H1 (cell line): ENCODE results near the gene R3HCC1L.
"Not testable (repeated sequence)": the region's sequence is repeated elsewhere in the genome, so short reads cannot be mapped to it uniquely, and the experiment has no call there.

ENCODE experiments used
- CEBPB ChIP-seq: IDR thresholded peaks from 2 replicates; pipeline ENCODE4 v1.6.1; 2012; ENCODE audit warnings: low read depth, low read length
- CTCF ChIP-seq, 3 experiments: IDR thresholded peaks; 1 replicate in 2 of 3; 2 replicates in 1 of 3; pipeline versions ENCODE4 v1.5.1 to v1.6.1; 2011; ENCODE audit warnings: low read length in 3 of 3, mild to moderate bottlenecking in 3 of 3, inconsistent platforms in 2 of 3, low read depth in 1 of 3, moderate library complexity in 1 of 3; ENCODE audit not compliant: insufficient read depth in 1 of 3; ENCODE audit errors: control extremely low read depth in 1 of 3
- EZH2 ChIP-seq: fragments of 200-600 bp; sonication (generic); IDR thresholded peaks from 2 replicates; pipeline ENCODE4 v1.7.1; 2012; ENCODE audit warnings: low read depth, mild to moderate bottlenecking, moderate library complexity, low read length, inconsistent platforms; ENCODE audit not compliant: severe bottlenecking
- KDM5A ChIP-seq: fragments of 200-600 bp; IDR thresholded peaks from 2 replicates; pipeline ENCODE4 v1.7.1; 2012; ENCODE audit warnings: mild to moderate bottlenecking, low read length, inconsistent platforms, mixed read lengths
- MAFK ChIP-seq: IDR thresholded peaks from 2 replicates; pipeline ENCODE4 v1.6.1; 2012; ENCODE audit warnings: low read depth, mild to moderate bottlenecking, improper control_type of control experiment, low read length
- RFX5 ChIP-seq: IDR thresholded peaks from 2 replicates; pipeline ENCODE4 v1.6.1; 2011; ENCODE audit warnings: low read depth, low read length, improper control_type of control experiment, borderline replicate concordance
- SIN3A ChIP-seq, 2 experiments: IDR thresholded peaks in 1 of 2; conservative IDR thresholded peaks in 1 of 2; 2 replicates each; pipeline ENCODE4 v1.6.1; 2011 to 2012; ENCODE audit warnings: low read length in 2 of 2, improper control_type of control experiment in 1 of 2, low read depth in 1 of 2, mild to moderate bottlenecking in 1 of 2
- TAF1 ChIP-seq: IDR thresholded peaks from 2 replicates; pipeline ENCODE4 v1.6.1; 2011; ENCODE audit warnings: mild to moderate bottlenecking, low read depth, low read length
- TAF7 ChIP-seq: optimal IDR thresholded peaks from 2 replicates; pipeline ENCODE3; 2011; ENCODE audit warnings: low read depth, mild to moderate bottlenecking, inconsistent platforms, low read length, moderate library complexity, borderline replicate concordance
- ZNF274 ChIP-seq: IDR thresholded peaks from 2 replicates; pipeline ENCODE4 v1.7.0; 2012; ENCODE audit warnings: low read length, borderline replicate concordance; ENCODE audit errors: extremely low read depth

GRCh38 chr10:98190773-98191172, 56.3 kb downstream of the R3HCC1L start:
- not testable (repeated sequence) for TF ChIP-seq MAFK; EZH2; CEBPB; ZNF274; CTCF (IDR thresholded peaks at IDR 0.05; ENCODE audit: control extremely low read depth in 1 of 3, insufficient read depth in 1 of 3, low read depth in 1 of 3, low read length in 3 of 3); SIN3A (conservative IDR thresholded peaks at IDR 0.05 in 1 of 2, IDR thresholded peaks at IDR 0.05 in 1 of 2; ENCODE audit: low read depth in 1 of 2, low read length in 2 of 2); TAF1; RFX5; TAF7; KDM5A
